Testis (tissue), 3 donors: Measurements from ENCODE around the gene MAP3K9. TPM values are rescaled to one million over a fixed set of nuclear protein-coding genes. Genes with fewer than 3 reads are reported as not detected.

ENCODE experiments used
- DNase-seq: peaks from one replicate; pipeline ENCODE4 v3.0.0-alpha.2; 2019
- H3K27ac ChIP-seq, 2 donors: fragments of 200-600 bp; sonication (generic); one replicate each; pipeline ENCODE4 v1.5.1; 2019
- H3K27me3 ChIP-seq: fragments of 200-600 bp; sonication (generic); one replicate; pipeline ENCODE4 v1.5.1; 2019
- H3K36me3 ChIP-seq: fragments of 200-600 bp; sonication (generic); one replicate; pipeline ENCODE4 v1.5.1; 2017; ENCODE audit warnings: low read depth; ENCODE audit errors: missing control alignments
- H3K4me1 ChIP-seq: fragments of 200-600 bp; sonication (generic); one replicate; pipeline ENCODE4 v1.5.1; 2019
- H3K4me3 ChIP-seq, 2 donors: fragments of 200-600 bp; sonication (generic); one replicate each; pipeline ENCODE4 v1.5.1; 2017 to 2019
- H3K9me3 ChIP-seq: fragments of 200-600 bp; sonication (generic); one replicate; pipeline ENCODE4 v1.5.1; 2017
- CTCF ChIP-seq, 3 experiments: fragments of 450-650 bp in 2 of 3; fragments of 200-600 bp in 1 of 3; sonication (generic) in 1 of 3; IDR thresholded peaks; one replicate each; pipeline ENCODE4 v1.5.1; 2016 to 2019; ENCODE audit warnings: antibody characterized with exemption in 3 of 3, mild to moderate bottlenecking in 2 of 3, moderate library complexity in 1 of 3
- POLR2A ChIP-seq: fragments of 450-650 bp; IDR thresholded peaks from one replicate; pipeline ENCODE4 v1.6.1; 2017; ENCODE audit warnings: antibody characterized with exemption, mild to moderate bottlenecking, moderate library complexity
- WGBS, 2 donors: methylation state at CpG; one replicate each; pipeline ENCODE4 v1.1.5; 2018; 5-methylcytosine and 5-hydroxymethylcytosine counted together
- intact Hi-C: fragments of 100-400 bp; cut with DNase I; formaldehyde crosslinking; loops from one replicate; pipeline ENCODE4 v1.15.1; 2023; ENCODE audit warnings: low total_unique reads
- polyA plus RNA-seq: library from polyadenylated mRNA; stranded (reverse); fragments of 350-450 nt; fragmentation: Illumina TruSeq; extraction: RNeasy Lipid Tissue Mini Kit (QIAGEN cat#74804); gene quantifications from one replicate; pipeline ENCODE4 v1.2.3, GENCODE V29; 2014; ENCODE audit warnings: low read depth, low replicate concordance; ENCODE audit not compliant: insufficient read depth
- total RNA-seq, 2 donors: library from RNA; depleted of rRNA; stranded (reverse); fragments of >200 nt; gene quantifications; one replicate each; pipeline ENCODE4 v1.2.3, GENCODE V29; 2016

MAP3K9 gene
- total and polyA plus RNA-seq, 3 donors from 2014 or later = 17.4 to 22.5 (median 18.0) TPM

GRCh38 chr14:70785556-70785955 lies 23.8 kb downstream of the MAP3K9 start:
- intact Hi-C loops = no loop called here
- TF ChIP-seq POLR2A = no peak
- no peak for TF ChIP-seq CTCF (IDR thresholded peaks at IDR 0.05)
- H3K27me3 ChIP-seq = no peaks in the 10 kb centered on the region
- H3K27ac ChIP-seq = no peak overlapping the region
- no peaks in the 10 kb centered on the region for H3K36me3 ChIP-seq
- peaks cover 15% of the 10 kb centered on the region for H3K4me1 ChIP-seq
- no peak for DNase-seq
- WGBS, 2 donors = 96 to 97% methylated on average over 9 of the region's 9 CpGs
- no peaks in the 10 kb centered on the region for H3K9me3 ChIP-seq
- no peak overlapping the region for H3K4me3 ChIP-seq

- 93 to 94% methylated on average over 2 of the region's 2 CpGs for WGBS, 2 donors
- no peaks in the 10 kb centered on the region for H3K9me3 ChIP-seq
- no peaks in the 10 kb centered on the region for H3K36me3 ChIP-seq
- H3K4me1 ChIP-seq = peaks cover 9% of the 10 kb centered on the region
- intact Hi-C loops = no loop called here
- H3K27me3 ChIP-seq = no peaks in the 10 kb centered on the region
- TF ChIP-seq POLR2A (no peak), CTCF (IDR thresholded peaks at IDR 0.05) (no peak)
- DNase-seq = no peak
- H3K4me3 ChIP-seq = no peak overlapping the region
- no peak overlapping the region for H3K27ac ChIP-seq
Measured at GRCh38 chr14:70784886-70785285, 24.4 kb downstream of the MAP3K9 start.

GRCh38 chr14:70782361-70782760 lies 27.0 kb downstream of the MAP3K9 start:
- intact Hi-C loops = no loop called here

GRCh38 chr14:70780396-70781075 lies 28.8 kb downstream of the MAP3K9 start:
- 61 to 73% methylated on average over 9 of the region's 9 CpGs for WGBS, 2 donors
- DNase-seq = peak; percentile 21
- H3K27me3 ChIP-seq = no peaks in the 10 kb centered on the region
- H3K4me1 ChIP-seq = no peaks in the 10 kb centered on the region
- no peak for TF ChIP-seq POLR2A
- no peak for TF ChIP-seq CTCF (IDR thresholded peaks at IDR 0.05)
- no peak overlapping the region for H3K27ac ChIP-seq
- no peaks in the 10 kb centered on the region for H3K9me3 ChIP-seq
- H3K36me3 ChIP-seq = no peaks in the 10 kb centered on the region
- no peak overlapping the region for H3K4me3 ChIP-seq
- intact Hi-C loops = no loop called here

More at GRCh38 chr14:70782361-70782760, 27.0 kb downstream of the MAP3K9 start:
- TF ChIP-seq POLR2A (no peak), CTCF (IDR thresholded peaks at IDR 0.05) (no peak)
- DNase-seq = no peak
- H3K27me3 ChIP-seq = no peaks in the 10 kb centered on the region
- 78 to 79% methylated on average over 2 of the region's 2 CpGs for WGBS, 2 donors
- H3K27ac ChIP-seq = no peak overlapping the region
- no peaks in the 10 kb centered on the region for H3K9me3 ChIP-seq
- H3K4me3 ChIP-seq = no peak overlapping the region
- no peaks in the 10 kb centered on the region for H3K36me3 ChIP-seq
- H3K4me1 ChIP-seq = no peaks in the 10 kb centered on the region

- no peaks in the 10 kb centered on the region for H3K27me3 ChIP-seq
- no peak overlapping the region for H3K27ac ChIP-seq
- no peak for DNase-seq
- H3K9me3 ChIP-seq = no peaks in the 10 kb centered on the region
- TF ChIP-seq CTCF (IDR thresholded peaks at IDR 0.05) (no peak), POLR2A (no peak)
- no peaks in the 10 kb centered on the region for H3K36me3 ChIP-seq
- H3K4me3 ChIP-seq = no peak overlapping the region
- intact Hi-C loops = no loop called here
- 81 to 84% methylated on average over 3 to 4 of the region's 4 CpGs for WGBS, 2 donors
- H3K4me1 ChIP-seq = no peaks in the 10 kb centered on the region
Measured at GRCh38 chr14:70779667-70780066, 29.6 kb downstream of the MAP3K9 start.
